ENCODE measurements around the gene SNPH.

SNPH gene

DNA sequence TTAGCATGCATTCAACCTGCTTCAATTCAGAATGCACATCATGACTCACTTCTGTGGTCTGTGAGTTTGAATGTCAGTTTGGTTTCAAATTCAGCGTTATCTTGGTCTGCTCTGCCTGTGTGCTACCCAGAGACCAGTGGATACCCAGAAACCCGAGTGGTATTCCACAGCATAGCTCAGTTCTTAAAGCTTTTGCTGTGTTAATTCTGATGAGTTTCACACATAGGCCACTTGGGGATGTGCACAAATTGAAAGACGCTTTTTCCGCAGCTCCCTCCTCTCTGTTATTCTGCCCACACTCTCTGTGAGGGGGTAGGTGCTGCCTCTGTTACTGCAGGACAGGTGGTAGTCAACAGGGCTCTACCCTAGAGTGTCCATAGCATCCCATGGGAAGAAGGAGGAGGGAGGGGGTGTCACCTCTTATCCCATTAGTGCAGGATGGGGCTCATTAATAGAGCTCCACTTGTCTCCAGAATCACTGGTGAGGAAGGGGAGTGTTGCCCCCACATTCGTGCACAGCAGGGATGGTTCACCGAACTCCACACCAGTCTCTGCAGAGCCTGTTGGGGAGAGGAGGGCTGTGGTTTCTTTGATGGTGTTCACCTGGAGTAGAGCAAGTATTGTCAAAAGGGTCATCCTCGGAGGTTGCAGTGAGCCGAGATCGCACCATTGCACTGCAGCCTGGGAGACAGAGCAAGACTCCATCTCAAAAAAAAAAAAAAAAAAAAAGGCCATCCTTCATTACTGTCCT is 92.0 kb downstream of the SNPH start:
- H3K4me3 ChIP-seq (ENCODE audit: low read depth, low read length) = no peak overlapping the region
- DNase-seq (ENCODE audit: low read depth) = peak; percentile 47
- TF ChIP-seq, protein P1, sequence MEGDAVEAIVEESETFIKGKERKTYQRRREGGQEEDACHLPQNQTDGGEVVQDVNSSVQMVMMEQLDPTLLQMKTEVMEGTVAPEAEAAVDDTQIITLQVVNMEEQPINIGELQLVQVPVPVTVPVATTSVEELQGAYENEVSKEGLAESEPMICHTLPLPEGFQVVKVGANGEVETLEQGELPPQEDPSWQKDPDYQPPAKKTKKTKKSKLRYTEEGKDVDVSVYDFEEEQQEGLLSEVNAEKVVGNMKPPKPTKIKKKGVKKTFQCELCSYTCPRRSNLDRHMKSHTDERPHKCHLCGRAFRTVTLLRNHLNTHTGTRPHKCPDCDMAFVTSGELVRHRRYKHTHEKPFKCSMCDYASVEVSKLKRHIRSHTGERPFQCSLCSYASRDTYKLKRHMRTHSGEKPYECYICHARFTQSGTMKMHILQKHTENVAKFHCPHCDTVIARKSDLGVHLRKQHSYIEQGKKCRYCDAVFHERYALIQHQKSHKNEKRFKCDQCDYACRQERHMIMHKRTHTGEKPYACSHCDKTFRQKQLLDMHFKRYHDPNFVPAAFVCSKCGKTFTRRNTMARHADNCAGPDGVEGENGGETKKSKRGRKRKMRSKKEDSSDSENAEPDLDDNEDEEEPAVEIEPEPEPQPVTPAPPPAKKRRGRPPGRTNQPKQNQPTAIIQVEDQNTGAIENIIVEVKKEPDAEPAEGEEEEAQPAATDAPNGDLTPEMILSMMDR (IDR thresholded peaks at IDR 0.05; ENCODE audit: low read depth, low read length, missing control alignments) = no peak
- in situ Hi-C loops (cut with HindIII; ENCODE audit: low sequenced_read_pairs) = no loop called here
